Activated naive CD4-positive, alpha-beta T cell treated with anti-CD3 and anti-CD28 coated beads for 36 hours (primary cell): ENCODE measurements around the gene EXO1. TPM values are rescaled to one million over a fixed set of nuclear protein-coding genes. Genes with fewer than 3 reads are reported as not detected.
A peak's percentile ranks its signal among the peaks of the same experiment; 100 is the strongest.
"Not testable (repeated sequence)": the region's sequence is repeated elsewhere in the genome, so short reads cannot be mapped to it uniquely, and the experiment has no call there.

Experiments used
- CTCF ChIA-PET: fragments of 350-600 bp; sonication (Branson Sonifier 250); formaldehyde crosslinking; loops from one replicate; lab custom pipeline; 2021; ENCODE audit warnings: antibody characterized with exemption; lab: Charles Lee
- DNase-seq: peaks from one replicate; pipeline ENCODE4 v3.0.0-alpha.2; 2020
- H3K27ac Mint-ChIP-seq: one replicate; pipeline ENCODE4 v1.8.0; 2021; ENCODE audit warnings: mild to moderate bottlenecking, mixed read lengths
- H3K27me3 Mint-ChIP-seq: one replicate; pipeline ENCODE4 v1.8.0; 2021; ENCODE audit warnings: low read depth, mixed read lengths
- H3K36me3 Mint-ChIP-seq: one replicate; pipeline ENCODE4 v1.8.0; 2021; ENCODE audit warnings: low read depth, mixed read lengths
- H3K4me1 Mint-ChIP-seq: one replicate; pipeline ENCODE4 v1.8.0; 2021; ENCODE audit warnings: low read depth, mixed read lengths
- H3K4me3 Mint-ChIP-seq: one replicate; pipeline ENCODE4 v1.8.0; 2021; ENCODE audit warnings: mild to moderate bottlenecking, moderate library complexity, mixed read lengths
- H3K9me3 Mint-ChIP-seq: one replicate; pipeline ENCODE4 v1.8.0; 2021; ENCODE audit warnings: mixed read lengths
- intact Hi-C: fragments of 100-400 bp; cut with micrococcal nuclease; formaldehyde crosslinking; loops from one replicate; pipeline ENCODE4 v1.15.1; 2023
- total RNA-seq, 2 experiments: library from RNA; stranded (reverse); gene quantifications; one replicate each; pipeline ENCODE4 v1.2.3, GENCODE V29; 2021

EXO1 gene
- total RNA-seq, result 10 to 100 TPM; 55.3 to 59.6 TPM

DNA sequence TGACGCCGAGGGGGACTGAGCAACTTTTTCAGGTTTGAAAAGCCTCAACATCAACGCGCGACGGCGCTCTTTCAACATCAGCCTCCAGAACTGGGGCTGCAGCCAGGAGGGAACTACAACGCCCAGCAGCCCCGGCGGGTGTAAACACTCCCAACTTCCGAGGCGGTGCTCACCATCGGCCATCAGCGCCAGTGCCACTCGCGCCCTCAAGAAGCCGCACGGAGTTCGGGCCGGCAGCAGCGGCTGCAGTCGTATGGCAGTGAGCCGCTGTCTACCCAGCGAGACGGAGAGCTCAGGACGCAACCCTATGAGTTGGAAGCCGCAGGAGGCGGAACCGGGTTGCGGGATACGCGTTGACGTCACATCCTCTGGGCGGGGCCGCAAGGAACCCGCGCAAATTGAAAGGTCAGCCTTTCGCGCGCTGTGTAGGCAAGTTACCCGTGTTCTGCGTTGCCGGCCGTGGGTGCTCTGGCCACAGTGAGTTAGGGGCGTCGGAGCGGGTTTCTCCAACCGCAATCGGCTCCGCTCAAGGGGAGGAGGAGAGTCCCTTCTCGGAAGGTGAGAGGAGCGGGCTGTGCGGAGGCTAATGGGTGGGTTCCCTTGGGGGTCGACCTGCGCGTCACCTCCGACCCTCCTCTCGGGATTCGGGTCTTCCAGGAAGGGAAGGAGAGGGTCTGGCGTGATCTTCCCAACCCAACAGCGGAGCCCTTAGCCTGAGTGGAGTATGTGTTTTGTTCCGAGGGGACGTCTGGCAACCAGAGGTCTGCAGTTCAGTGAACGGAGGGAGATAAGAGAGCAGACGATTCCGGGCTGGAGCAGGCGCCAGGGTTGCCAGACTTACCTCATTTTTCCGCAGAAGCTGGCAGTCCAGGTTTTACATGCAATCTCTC, at the start of gene EXO1:
EXO1 (plus strand) TSS at position 409 of the 890 bp plus-strand sequence. CDS start 2,222 bp downstream, outside the sequence.
- Mint-ChIP-seq H3K4me1 (peaks cover 22% of the 10 kb centered on the region), H3K36me3 (peaks cover 32% of the 10 kb centered on the region), H3K4me3 (peak within 1 kb of the TSS; percentile 98), H3K27me3 (peaks cover 1% of the 10 kb centered on the region), H3K27ac (peak within 1 kb of the TSS; percentile 99), H3K9me3 (no peaks in the 10 kb centered on the region)
- CTCF ChIA-PET, result interaction anchor here (0.7 to 2.8 kb wide), 2 partner anchors 237 to 1073 kb away, joined by 3 to 13 read pairs; no protein-coding TSS in a partner anchor
- intact Hi-C loops, result loop anchor here (1.0 to 5.0 kb wide), 11 partner anchors 131 to 1409 kb away; partner anchors contain the start of genes CEP170, CHML, FH and OPN3
- peak; percentile 93 for DNase-seq

GRCh38 chr1:241799416-241799815, 48.6 kb upstream of the EXO1 start:
- no peak overlapping the region for H3K27ac Mint-ChIP-seq

DNA sequence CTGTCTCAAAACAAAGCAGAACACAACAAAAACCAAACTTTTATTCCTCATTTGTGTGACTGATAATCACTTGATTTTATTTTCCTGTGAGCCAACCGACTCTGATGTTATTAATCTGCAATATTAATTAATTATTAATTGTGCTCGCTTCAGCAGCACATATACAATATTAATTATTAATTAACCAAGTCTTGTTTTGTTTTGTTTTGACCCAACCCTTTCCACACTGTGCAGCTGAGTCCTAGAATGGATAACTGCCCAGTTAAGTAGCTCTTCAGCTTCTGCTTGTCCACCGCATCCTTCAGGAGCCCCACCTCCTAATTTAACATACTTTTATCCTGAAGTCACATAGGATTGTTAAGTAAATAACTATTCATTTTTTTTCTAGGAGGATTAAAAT, 47.4 kb upstream of the EXO1 start:
- DNase-seq, result no peak
- Mint-ChIP-seq H3K36me3 (no peaks in the 10 kb centered on the region), H3K27me3 (peaks cover 3% of the 10 kb centered on the region), H3K9me3 (no peaks in the 10 kb centered on the region), H3K27ac (no peak overlapping the region), H3K4me1 (no peaks in the 10 kb centered on the region), H3K4me3 (no peak overlapping the region)
- intact Hi-C loops, result no loop called here
- CTCF ChIA-PET, result interaction anchor here (0.5 kb wide), 1 partner anchor 49 kb away, joined by 3 read pairs; no protein-coding TSS in a partner anchor

More at GRCh38 chr1:241799416-241799815, 48.6 kb upstream of the EXO1 start:
- intact Hi-C loops, result no loop called here
- DNase-seq, result no peak
- Mint-ChIP-seq H3K4me1 (no peaks in the 10 kb centered on the region), H3K9me3 (no peaks in the 10 kb centered on the region), H3K27me3 (peaks cover 3% of the 10 kb centered on the region), H3K4me3 (no peak overlapping the region), H3K36me3 (no peaks in the 10 kb centered on the region)
- CTCF ChIA-PET, result interaction anchor here (0.6 kb wide), 1 partner anchor 1595 kb away, joined by 3 read pairs; no protein-coding TSS in a partner anchor

GRCh38 chr1:241802863-241803262, 45.1 kb upstream of the EXO1 start:
- DNase-seq, result no peak
- H3K9me3 Mint-ChIP-seq, result no peaks in the 10 kb centered on the region
- intact Hi-C loops, result no loop called here
- CTCF ChIA-PET, result no interaction called here
- no peak overlapping the region for H3K4me3 Mint-ChIP-seq
- no peaks in the 10 kb centered on the region for H3K4me1 Mint-ChIP-seq
- no peak overlapping the region for H3K27ac Mint-ChIP-seq
- no peaks in the 10 kb centered on the region for H3K36me3 Mint-ChIP-seq
- H3K27me3 Mint-ChIP-seq, result peaks cover 6% of the 10 kb centered on the region

DNA sequence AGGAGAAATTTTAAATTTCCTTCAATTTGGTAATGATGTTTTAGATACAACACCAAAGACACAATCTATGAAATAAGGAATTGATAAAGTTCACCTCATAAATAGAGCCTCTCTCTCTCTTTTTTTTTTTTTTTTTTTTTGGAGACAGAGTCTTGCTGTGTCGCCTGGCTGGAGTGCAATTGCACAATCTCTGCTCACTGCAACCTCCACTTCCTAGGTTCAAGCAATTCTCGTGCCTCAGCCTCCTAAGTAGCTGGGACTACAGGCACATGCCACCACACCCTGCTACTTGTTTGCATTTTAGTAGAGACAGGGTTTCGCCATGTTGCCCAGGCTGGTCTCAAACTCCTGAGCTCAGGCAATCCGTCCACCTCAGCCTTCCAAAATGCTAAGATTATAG, 43.3 kb upstream of the EXO1 start:
- CTCF ChIA-PET, H3K9me3 Mint-ChIP-seq, H3K4me3 Mint-ChIP-seq, H3K27ac Mint-ChIP-seq, DNase-seq, H3K27me3 Mint-ChIP-seq, H3K36me3 Mint-ChIP-seq, intact Hi-C loops, H3K4me1 Mint-ChIP-seq: not testable (repeated sequence)

DNA sequence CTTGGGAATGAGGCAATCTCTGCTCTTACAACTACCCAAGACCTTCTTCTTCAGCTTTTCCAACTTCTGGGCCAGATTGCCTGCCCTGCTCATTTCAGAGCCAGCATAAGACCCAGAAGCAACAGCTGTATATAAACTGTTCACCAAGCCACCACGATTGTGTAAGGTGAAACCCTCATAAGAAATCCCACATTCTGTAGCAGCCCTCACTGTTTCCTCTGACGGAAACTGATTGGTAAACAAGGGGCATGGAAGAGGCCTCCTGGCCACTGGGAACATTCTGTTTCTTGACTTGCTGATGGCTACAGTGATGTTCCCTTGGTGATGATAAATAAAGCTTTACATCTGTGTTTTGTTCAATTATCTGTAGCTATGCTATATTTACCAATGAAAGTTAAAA, 39.7 kb upstream of the EXO1 start:
- intact Hi-C loops, result no loop called here
- H3K27ac Mint-ChIP-seq, result no peak overlapping the region
- no peaks in the 10 kb centered on the region for H3K4me1 Mint-ChIP-seq
- no peak for DNase-seq
- no peak overlapping the region for H3K4me3 Mint-ChIP-seq
- CTCF ChIA-PET, result no interaction called here
- H3K27me3 Mint-ChIP-seq, result peaks cover 3% of the 10 kb centered on the region
- H3K36me3 Mint-ChIP-seq, result no peaks in the 10 kb centered on the region
- no peaks in the 10 kb centered on the region for H3K9me3 Mint-ChIP-seq

DNA sequence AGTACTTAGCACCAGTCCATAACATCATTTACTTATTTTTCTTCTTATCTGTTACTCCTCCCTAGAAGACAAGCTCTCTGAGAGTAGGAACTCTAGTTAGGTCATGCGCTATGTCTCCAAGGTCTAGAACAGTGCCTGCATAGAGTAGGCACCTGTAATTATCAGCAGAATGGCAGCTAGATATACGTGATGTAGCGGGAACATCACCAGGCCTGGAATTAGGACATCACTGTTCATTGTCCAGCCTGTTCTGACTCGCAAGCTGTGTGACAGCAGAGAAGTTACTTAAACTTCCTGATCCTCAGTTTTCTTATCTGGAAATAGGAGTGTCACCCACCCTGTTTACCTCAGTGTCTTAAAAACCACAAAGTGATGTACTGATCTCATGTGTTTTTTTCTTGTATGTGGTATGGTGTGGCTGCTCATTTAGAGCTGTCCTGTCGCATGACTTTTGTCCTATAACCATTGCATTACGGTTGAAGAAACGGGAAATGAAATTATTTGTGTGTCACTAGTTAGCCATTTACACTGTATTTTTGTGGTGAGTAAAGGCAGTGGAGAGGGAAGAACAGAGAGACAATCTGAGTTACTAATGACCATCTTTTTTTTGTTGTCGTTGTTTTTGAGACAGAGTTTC, 37.1 kb upstream of the EXO1 start:
- DNase-seq, result no peak
- H3K36me3 Mint-ChIP-seq, result no peaks in the 10 kb centered on the region
- intact Hi-C loops, result no loop called here
- no peak overlapping the region for H3K27ac Mint-ChIP-seq
- H3K27me3 Mint-ChIP-seq, result peaks cover 3% of the 10 kb centered on the region
- H3K4me3 Mint-ChIP-seq, result no peak overlapping the region
- CTCF ChIA-PET, result no interaction called here
- H3K9me3 Mint-ChIP-seq, result no peaks in the 10 kb centered on the region
- H3K4me1 Mint-ChIP-seq, result no peaks in the 10 kb centered on the region

DNA sequence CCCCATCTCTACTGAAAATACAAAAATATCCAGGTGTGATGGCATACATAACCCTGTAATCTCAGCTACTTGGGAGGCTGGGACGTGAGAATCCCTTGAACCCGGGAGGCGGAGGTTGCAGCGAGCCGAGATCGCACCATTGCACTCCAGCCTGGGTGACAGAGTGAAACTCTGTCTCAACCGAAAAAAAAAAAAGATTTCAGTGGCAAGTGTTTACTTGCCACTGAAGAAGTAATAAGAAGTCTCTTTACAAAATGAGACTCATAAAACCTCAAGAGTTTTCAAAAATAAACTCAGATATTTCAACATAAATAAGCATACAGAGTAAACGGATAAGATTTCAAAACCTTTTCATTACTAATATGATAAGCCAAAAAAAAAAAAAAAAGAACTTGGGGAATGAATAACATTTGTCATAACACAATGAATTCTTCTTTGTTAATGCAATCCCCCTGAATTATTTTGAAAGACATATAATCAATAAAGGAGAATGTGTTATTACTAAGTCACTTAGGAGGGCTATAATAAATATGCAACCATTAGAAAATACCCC, 34.2 kb upstream of the EXO1 start:
- H3K27ac Mint-ChIP-seq, result no peak overlapping the region
- no peak overlapping the region for H3K4me3 Mint-ChIP-seq
- DNase-seq, result no peak
- no peaks in the 10 kb centered on the region for H3K4me1 Mint-ChIP-seq
- H3K9me3 Mint-ChIP-seq, result no peaks in the 10 kb centered on the region
- H3K36me3 Mint-ChIP-seq, result no peaks in the 10 kb centered on the region
- CTCF ChIA-PET, result interaction anchor here (0.9 kb wide), 1 partner anchor 11 kb away, joined by 8 read pairs; no protein-coding TSS in a partner anchor
- peaks cover 3% of the 10 kb centered on the region for H3K27me3 Mint-ChIP-seq
- intact Hi-C loops, result no loop called here

DNA sequence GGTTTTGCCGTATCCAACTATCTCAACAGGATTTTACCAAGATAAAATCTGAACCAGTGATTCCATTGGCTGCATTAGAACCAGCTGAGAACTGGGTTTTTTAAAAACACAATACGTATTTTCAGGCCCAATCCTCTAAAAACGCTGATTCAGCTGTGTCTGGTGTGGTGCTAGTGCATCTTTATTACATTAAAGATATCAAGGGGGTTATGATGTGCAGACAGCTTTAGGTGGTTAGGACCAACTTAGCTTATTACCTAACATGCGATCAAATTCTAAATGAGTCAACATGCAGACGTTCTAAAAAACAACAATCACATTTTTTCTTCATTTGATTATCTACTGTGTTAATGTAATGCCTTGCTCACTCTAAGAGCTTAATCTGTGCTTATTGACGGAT, 32.0 kb upstream of the EXO1 start:
- Mint-ChIP-seq H3K27ac (no peak overlapping the region), H3K36me3 (no peaks in the 10 kb centered on the region), H3K9me3 (no peaks in the 10 kb centered on the region), H3K4me3 (no peak overlapping the region), H3K4me1 (no peaks in the 10 kb centered on the region), H3K27me3 (peaks cover 3% of the 10 kb centered on the region)
- CTCF ChIA-PET, result no interaction called here
- no peak for DNase-seq
- intact Hi-C loops, result no loop called here

- CTCF ChIA-PET, result interaction anchor here (0.6 kb wide), 1 partner anchor 202 kb away, joined by 3 read pairs; no protein-coding TSS in a partner anchor
- Mint-ChIP-seq H3K36me3 (no peaks in the 10 kb centered on the region), H3K27me3 (peaks cover 3% of the 10 kb centered on the region), H3K9me3 (no peaks in the 10 kb centered on the region), H3K27ac (no peak overlapping the region), H3K4me3 (no peak overlapping the region), H3K4me1 (no peaks in the 10 kb centered on the region)
- intact Hi-C loops, result no loop called here
- DNase-seq, result no peak
Measured at GRCh38 chr1:241817331-241817792, 30.6 kb upstream of the EXO1 start.

- Mint-ChIP-seq H3K27me3 (peaks cover 3% of the 10 kb centered on the region), H3K27ac (no peak overlapping the region), H3K9me3 (no peaks in the 10 kb centered on the region), H3K4me1 (no peaks in the 10 kb centered on the region), H3K4me3 (no peak overlapping the region), H3K36me3 (no peaks in the 10 kb centered on the region)
- intact Hi-C loops, result no loop called here
- CTCF ChIA-PET, result no interaction called here
- no peak for DNase-seq
Measured at GRCh38 chr1:241817956-241818612, 29.9 kb upstream of the EXO1 start.
